ENCODE measurements around the gene SRPK1.

GRCh38 chr6:35809809-35810208 is 111.1 kb downstream of the SRPK1 start:
- TF ChIP-seq CTCF (conservative IDR thresholded peaks at IDR 0.05; ENCODE audit: low read length), result no peak
- TF ChIP-seq EZH2phosphoT487 (IDR thresholded peaks at IDR 0.05; ENCODE audit: borderline replicate concordance, low read depth, low read length), result no peak

Data from OCI-LY7 (cell line).